Type B pancreatic cell (in vitro differentiated cells): Measurements from ENCODE around the gene SLC29A3. TPM values are rescaled to one million over a fixed set of nuclear protein-coding genes. Genes with fewer than 3 reads are reported as not detected.

Source experiments
- DNase-seq: peaks from one replicate; pipeline ENCODE4 v3.0.0; 2021; ENCODE audit warnings: mixed read lengths; ENCODE audit not compliant: unreplicated experiment; ENCODE audit errors: extremely low spot score
- H3K27ac Mint-ChIP-seq: 2 replicates; pipeline ENCODE4 v1.8.0; 2021; ENCODE audit warnings: mild to moderate bottlenecking, mixed read lengths
- H3K27me3 Mint-ChIP-seq: 2 replicates; pipeline ENCODE4 v1.8.0; 2021; ENCODE audit warnings: mixed read lengths
- H3K36me3 Mint-ChIP-seq: 2 replicates; pipeline ENCODE4 v1.8.0; 2021; ENCODE audit warnings: mixed read lengths
- H3K4me1 Mint-ChIP-seq: one replicate; pipeline ENCODE4 v1.8.0; 2021; ENCODE audit warnings: mixed read lengths; ENCODE audit not compliant: unreplicated experiment
- H3K4me3 Mint-ChIP-seq: 2 replicates; pipeline ENCODE4 v1.8.0; 2021; ENCODE audit warnings: mild to moderate bottlenecking, mixed read lengths
- H3K9me3 Mint-ChIP-seq: 2 replicates; pipeline ENCODE4 v1.8.0; 2021; ENCODE audit warnings: mixed read lengths
- CTCF ChIP-seq: fragments of 200-600 bp; sonication (generic); conservative IDR thresholded peaks from 2 replicates; pipeline ENCODE4 v1.5.0; 2021; ENCODE audit warnings: antibody characterized with exemption, mild to moderate bottlenecking
- total RNA-seq: library from RNA; stranded (reverse); gene quantifications from 2 replicates; pipeline ENCODE4 v1.2.1, GENCODE V29; 2021; ENCODE audit warnings: low replicate concordance

Gene SLC29A3
- total RNA-seq, 1 donor from 2014 or later = 8.8 TPM

GRCh38 chr10:71362141-71362540, 43.1 kb downstream of the SLC29A3 start:
- H3K4me3 Mint-ChIP-seq = no peak overlapping the region

GRCh38 chr10:71363936-71364335, 44.9 kb downstream of the SLC29A3 start:
- Mint-ChIP-seq H3K4me1 (no peaks in the 10 kb centered on the region), H3K27me3 (no peaks in the 10 kb centered on the region), H3K27ac (no peak overlapping the region), H3K4me3 (no peak overlapping the region), H3K9me3 (no peaks in the 10 kb centered on the region), H3K36me3 (peaks cover 7% of the 10 kb centered on the region)
- DNase-seq = no peak
- no peak for TF ChIP-seq CTCF

More at GRCh38 chr10:71362141-71362540, 43.1 kb downstream of the SLC29A3 start:
- no peak overlapping the region for H3K27ac Mint-ChIP-seq
- peaks cover 18% of the 10 kb centered on the region for H3K36me3 Mint-ChIP-seq
- peaks cover 9% of the 10 kb centered on the region for H3K4me1 Mint-ChIP-seq
- H3K9me3 Mint-ChIP-seq = no peaks in the 10 kb centered on the region
- no peak for DNase-seq
- no peaks in the 10 kb centered on the region for H3K27me3 Mint-ChIP-seq
- TF ChIP-seq CTCF = no peak

- Mint-ChIP-seq H3K4me3 (no peak overlapping the region), H3K27me3 (no peaks in the 10 kb centered on the region), H3K27ac (no peak overlapping the region), H3K4me1 (no peaks in the 10 kb centered on the region), H3K36me3 (peaks cover 7% of the 10 kb centered on the region), H3K9me3 (no peaks in the 10 kb centered on the region)
- no peak for DNase-seq
- TF ChIP-seq CTCF = no peak
Observed at GRCh38 chr10:71365366-71365765, 46.3 kb downstream of the SLC29A3 start.

GRCh38 chr10:71366690-71367089, 47.6 kb downstream of the SLC29A3 start:
- Mint-ChIP-seq H3K27me3 (peaks cover 7% of the 10 kb centered on the region), H3K9me3 (no peaks in the 10 kb centered on the region), H3K4me1 (no peaks in the 10 kb centered on the region), H3K4me3 (no peak overlapping the region), H3K27ac (no peak overlapping the region), H3K36me3 (peaks cover 7% of the 10 kb centered on the region)
- TF ChIP-seq CTCF = no peak
- no peak for DNase-seq

- H3K4me1 Mint-ChIP-seq = no peaks in the 10 kb centered on the region
- H3K4me3 Mint-ChIP-seq = no peak overlapping the region
- no peaks in the 10 kb centered on the region for H3K9me3 Mint-ChIP-seq
- TF ChIP-seq CTCF = no peak
- no peak for DNase-seq
- H3K36me3 Mint-ChIP-seq = peaks cover 4% of the 10 kb centered on the region
- no peak overlapping the region for H3K27ac Mint-ChIP-seq
- peaks cover 11% of the 10 kb centered on the region for H3K27me3 Mint-ChIP-seq
Observed at GRCh38 chr10:71367271-71367670, 48.2 kb downstream of the SLC29A3 start.

GRCh38 chr10:71368176-71368575, 49.1 kb downstream of the SLC29A3 start:
- Mint-ChIP-seq H3K27ac (no peak overlapping the region), H3K4me3 (no peak overlapping the region)
- TF ChIP-seq CTCF = no peak

More at GRCh38 chr10:71368176-71368575, 49.1 kb downstream of the SLC29A3 start:
- Mint-ChIP-seq H3K27me3 (peaks cover 11% of the 10 kb centered on the region), H3K9me3 (no peaks in the 10 kb centered on the region), H3K4me1 (no peaks in the 10 kb centered on the region), H3K36me3 (no peaks in the 10 kb centered on the region)
- DNase-seq = no peak
